ENCODE measurements around the gene RILPL2.
A peak's percentile ranks its signal among the peaks of the same experiment; 100 is the strongest.
"Not testable (repeated sequence)": the region's sequence is repeated elsewhere in the genome, so short reads cannot be mapped to it uniquely, and the experiment has no call there.

Gene RILPL2

DNA sequence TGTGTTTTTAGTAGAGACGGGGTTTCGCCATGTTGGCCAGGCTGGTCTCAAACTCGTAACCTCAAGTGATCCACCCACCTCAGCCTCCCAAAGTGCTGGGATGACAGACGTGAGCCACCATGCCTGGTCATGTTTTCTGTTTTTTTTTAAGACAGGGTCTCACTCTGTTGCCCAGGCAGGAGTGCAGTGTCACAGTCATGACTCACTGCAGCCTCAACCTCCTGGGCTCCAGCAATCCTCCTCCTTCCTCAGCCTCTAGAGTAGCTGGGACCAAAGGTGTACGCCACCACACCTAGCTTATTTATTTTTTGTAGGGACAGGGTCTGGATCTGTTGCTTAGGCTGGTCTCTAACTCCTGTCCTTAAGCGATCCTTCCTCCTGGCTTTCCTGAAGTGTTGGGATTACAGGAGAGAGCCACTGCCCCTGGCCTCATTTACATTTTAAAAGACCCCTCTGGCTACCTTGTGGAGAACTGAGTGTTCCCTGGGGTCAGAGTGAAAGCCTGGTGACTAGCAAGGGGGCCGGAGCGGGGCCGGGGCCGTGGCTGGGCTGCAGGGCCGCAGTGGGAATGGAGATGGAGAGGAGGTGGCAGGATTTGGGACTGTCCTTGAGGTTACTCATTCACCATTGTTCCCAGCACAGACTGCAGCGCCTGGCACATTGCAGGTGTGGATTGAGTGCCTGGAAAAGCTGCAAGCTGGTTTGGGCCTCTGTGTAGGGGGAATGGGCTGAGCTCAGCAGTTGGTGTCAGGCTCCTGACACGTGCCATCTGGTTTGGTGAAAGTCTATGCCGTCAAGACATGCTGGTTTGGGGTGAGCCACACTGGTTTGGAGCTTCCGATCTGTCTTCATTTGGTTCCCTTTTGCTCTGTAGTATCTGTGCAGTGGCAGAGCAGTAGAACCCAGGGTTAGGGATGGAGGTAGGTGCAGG is 34.5 kb downstream of the RILPL2 start:
- no peak for DNase-seq (ENCODE audit: low spot score)

GRCh38 chr12:123399255-123399617 is 37.2 kb downstream of the RILPL2 start:
- no peak for DNase-seq (ENCODE audit: low spot score)

DNA sequence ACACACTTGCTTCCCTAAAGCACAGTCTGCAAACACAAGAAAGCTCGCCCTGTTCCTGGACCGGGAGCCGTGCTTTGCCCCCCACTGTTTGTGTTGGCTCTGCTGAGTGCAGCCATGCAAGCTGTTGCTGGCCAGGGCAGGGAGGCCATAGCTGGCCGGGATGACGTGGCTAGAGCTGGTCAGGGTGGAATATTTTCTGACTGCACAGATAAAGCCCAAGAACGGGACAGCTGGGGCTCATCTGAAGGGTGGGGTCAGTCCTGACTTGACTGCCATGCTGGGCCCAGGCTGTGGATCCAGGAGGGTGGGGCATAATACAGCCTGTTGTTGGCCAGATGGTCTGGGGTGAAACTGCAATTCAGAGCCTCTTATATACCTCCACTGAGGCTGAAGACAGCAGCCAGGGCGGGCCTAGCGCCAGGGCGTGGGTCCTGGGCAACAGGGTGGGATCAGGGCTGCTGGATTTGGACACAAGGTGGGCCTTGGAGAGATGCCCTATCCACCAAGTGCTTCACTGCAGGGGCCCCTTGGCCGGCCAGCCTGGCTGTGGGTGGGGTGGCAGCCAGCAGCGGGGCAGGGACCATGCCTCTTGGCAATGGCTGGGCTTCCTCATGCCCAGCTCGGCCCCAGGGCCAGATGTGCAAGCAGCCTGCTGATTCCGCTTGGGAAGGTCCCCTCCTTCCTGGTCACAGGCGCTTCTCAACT is 37.8 kb downstream of the RILPL2 start:
- peak; percentile 43 for DNase-seq (ENCODE audit: low spot score)

GRCh38 chr12:123398177-123398549 is 38.3 kb downstream of the RILPL2 start:
- DNase-seq (ENCODE audit: low spot score) = no peak

- no peak for DNase-seq (ENCODE audit: low spot score)
These were observed 39.1 kb downstream of the RILPL2 start for GRCh38 chr12:123397400-123397799.

DNA sequence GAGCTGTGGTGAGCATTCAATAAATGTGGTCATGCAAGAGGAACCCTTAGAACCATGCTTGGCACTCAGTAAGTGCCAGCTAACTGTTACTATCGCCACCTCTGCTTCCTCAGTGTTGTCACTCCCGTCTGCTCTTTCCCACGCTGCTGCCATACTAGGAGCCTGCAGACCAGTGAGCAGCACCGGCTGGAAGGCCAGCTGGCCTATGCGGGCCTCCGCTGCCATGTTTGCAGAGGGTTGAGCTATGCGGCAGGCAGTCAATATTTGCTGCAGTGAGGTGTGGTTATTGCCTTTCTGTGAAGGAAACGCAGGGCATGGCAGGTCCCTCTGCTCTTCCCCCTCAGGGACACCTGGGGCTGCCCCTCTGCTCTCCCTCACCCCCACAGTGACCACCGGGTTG is 39.5 kb downstream of the RILPL2 start:
- DNase-seq (ENCODE audit: low spot score) = no peak

DNA sequence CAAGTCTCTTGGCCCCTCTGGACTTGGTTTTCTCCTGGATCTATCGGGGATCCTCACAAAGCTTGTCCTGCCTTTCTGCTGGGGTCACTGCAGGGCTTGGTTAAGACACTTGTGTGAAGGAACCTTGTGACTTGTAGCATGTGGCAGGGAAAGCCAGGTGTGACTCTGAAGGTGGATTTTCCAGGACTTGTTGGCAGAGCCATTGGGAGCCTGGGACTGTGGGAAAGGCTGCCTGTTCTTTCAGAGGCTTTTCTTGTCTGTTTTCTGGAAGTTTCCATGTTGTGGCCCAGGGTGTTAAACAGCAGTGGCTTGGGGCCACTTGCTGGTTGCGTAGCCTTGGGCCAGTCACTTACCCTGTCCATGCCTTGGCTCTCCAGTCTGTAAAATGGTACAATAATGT is 39.9 kb downstream of the RILPL2 start:
- DNase-seq (ENCODE audit: low spot score) = no peak

DNA sequence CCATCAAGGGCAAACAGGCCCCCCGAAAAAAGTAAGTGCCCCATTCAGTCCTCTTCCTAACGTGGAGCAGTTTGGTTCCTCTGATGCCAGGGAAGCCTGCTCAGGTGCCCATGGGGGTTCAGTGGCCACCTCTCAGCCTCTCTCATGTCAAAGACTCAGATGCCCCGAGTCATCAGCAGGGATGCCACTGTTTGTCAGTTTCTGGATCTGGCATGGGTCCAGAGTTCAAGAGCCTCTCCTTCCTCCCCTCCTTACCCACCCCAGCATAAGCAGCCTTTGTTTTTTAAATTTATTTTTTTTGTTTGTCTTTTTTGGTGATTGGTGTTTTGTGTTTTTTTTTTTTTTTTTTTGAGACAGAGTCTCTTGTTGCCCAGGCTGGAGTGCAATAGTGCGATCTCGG is 41.2 kb downstream of the RILPL2 start:
- DNase-seq (ENCODE audit: low spot score) = no peak

- DNase-seq (ENCODE audit: low spot score) = no peak
These were observed 42.7 kb downstream of the RILPL2 start for GRCh38 chr12:123393747-123394146.

- DNase-seq (ENCODE audit: low spot score) = no peak
These were observed 44.7 kb downstream of the RILPL2 start for GRCh38 chr12:123391546-123392343.

- peak; percentile 19 for DNase-seq (ENCODE audit: low spot score)
These were observed 45.7 kb downstream of the RILPL2 start for GRCh38 chr12:123390498-123391426.

GRCh38 chr12:123389560-123390351 is 46.7 kb downstream of the RILPL2 start:
- DNase-seq (ENCODE audit: low spot score) = peak; percentile 46

DNA sequence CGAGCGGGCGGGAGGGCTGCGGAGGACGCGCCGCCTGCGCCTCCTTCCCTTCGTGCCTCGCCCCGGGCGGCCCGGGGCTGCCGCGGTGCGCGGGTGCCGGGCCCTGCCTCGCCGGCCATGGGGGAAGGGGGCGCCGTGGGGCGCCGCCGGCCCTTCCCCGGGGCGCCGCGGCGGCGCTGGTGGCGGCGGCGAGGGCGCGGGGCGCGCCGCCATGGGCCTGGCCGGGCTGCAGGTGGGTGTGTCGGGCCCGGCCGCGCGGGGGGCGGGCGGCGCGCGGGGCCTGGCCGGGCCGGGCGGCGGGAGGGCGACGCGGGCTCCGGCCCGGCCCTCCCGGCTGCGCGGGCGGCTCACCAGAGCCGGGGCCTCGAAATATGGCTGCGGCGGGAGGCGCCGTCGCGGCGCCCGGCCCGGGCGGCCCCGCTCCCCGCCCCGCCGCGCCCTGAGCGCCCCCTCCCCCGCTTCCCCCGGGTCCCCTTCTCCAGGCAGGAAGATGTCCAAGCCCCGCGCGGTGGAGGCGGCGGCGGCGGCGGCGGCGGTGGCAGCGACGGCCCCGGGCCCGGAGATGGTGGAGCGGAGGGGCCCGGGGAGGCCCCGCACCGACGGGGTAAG is 47.4 kb downstream of the RILPL2 start:
- no peak for DNase-seq (ENCODE audit: low spot score)

DNA sequence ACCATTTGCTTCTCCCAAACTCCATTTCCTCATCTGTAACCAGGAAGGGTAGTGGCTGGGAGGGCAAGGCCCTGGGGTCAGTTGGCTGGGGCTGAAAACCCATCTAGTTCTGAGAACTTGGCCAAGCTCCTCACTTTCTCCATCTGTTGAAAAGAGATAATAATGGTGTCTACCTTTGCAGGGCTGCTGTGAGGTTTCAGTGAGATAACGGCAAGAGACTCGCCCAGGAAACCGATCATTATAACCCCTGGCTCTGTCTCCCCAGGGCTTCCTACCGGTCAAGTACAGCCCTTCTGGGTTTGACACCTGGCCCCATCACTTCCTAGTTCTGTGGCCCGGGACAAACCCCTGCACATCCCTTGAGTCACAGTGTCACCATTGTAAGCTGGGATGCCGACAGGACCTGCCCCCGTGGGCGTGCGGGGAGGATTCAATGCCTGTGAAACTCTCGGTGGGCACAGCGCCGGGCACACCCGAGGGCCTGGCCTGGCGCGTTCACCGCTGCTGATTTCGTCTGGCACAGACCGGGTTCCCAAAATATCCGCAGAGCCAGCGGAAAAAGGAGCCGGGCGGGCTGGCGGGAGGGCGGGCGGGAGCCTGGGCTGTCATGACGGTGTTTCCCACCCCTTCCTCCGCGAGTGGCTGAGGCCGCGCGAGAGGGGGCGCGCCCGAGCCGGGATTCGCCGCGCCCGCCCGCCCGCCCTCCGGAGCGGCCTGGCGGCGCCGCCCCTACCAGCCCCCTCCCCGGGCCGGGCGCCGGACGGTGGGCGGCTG is 48.1 kb downstream of the RILPL2 start:
- peak; percentile 82 for DNase-seq (ENCODE audit: low spot score)

DNA sequence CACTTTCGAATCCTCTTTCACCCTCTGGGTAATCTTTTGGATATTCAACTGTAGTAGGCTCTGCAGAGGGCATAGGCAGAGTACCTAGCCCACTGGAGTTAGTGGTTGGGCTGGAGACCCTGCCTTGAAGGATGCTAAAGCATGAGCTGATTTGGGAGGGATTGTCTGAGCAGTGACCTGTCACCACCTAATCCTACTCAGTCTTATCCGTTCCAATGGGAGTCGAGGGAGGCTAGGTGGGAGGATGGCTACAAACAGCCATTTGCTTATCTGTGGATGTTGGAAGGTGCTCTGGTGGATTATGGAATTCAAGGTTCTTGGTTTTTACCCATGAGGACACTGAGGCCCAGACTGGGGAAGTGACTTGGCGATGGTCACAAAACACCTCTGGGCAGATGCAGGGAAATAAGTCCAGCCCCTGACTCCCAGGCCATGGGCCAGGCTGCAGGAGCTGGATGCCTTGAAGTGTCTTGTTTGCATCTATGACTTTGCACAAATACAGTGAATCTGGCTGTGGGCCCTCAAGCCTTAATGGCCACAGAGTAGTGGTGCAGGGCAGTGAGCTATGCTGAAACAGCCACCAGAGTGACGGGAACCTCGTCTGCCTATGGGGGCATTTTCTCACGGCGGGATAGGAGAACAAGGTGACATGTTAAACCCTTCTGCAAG is 48.8 kb downstream of the RILPL2 start:
- no peak for DNase-seq (ENCODE audit: low spot score)

DNA sequence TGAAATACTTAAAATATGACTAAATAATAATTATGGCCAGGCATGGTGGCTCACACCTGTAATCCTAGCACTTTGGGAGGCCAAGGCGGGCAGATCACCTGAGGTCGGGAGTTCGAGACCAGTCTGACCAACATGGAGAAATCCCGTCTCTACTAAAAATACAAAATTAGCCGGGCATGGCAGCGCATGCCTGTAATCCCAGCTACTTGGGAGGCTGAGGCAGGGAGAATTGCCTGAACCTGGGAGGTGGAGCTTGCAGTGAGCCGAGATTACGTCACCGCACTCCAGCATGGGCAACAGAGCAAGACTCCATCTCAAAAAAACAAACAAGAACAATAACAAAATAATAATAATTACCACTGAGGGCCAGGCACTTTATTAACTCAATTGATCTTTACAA is 50.9 kb downstream of the RILPL2 start:
- DNase-seq (ENCODE audit: low spot score) = not testable (repeated sequence)

DNA sequence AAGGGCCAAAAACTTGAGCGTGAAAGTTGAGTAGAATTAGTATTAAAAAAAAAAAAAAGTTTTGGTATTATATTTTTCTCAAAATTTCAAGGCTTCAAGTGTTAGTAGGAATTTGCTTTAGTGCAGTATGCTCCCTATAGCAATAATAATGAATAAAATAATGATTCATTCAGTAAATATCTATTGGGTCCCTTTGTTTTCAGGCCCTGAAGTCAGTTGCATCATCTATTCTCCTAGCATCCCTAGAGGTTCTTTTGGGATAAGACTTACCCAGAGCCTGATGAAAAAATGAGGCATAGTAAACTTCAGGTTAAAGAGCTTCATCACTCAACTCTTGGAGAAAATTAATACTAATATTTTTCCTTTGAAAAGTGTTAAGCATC is 51.5 kb downstream of the RILPL2 start:
- DNase-seq (ENCODE audit: low spot score) = peak; percentile 57

DNA sequence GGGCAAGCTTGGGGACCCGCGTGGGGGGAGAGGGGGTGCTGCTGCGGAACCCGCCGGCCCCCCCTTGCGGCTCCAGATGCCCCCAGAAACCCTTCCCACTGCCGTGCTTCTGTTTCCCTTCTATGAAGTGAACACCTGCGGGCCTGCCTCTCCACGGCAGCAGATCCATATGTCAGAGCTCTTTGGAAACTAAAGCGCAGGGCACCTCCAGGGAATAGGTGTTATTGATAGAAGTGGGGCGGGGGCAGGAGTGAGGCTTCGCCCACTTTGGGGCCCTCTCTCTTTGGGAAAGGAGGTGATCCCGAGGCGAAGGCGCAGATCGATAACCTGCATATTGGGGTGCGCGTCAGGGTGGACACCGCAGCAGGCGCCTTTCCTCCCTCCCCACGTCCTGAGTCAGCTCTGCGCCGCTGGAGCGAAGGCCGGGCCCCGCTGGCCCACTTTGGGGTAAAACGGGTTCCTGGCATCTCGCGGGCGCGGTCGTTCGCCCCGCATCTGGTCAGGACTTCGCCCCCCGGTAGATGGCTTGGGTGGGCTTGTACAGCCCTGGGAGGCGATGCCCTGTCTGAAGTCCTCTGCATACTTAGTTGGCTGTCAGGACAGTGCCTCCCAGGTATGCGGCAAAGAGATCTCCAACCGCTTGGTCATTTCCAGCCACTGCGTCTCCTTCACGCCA is 52.0 kb downstream of the RILPL2 start:
- peak; percentile 58 for DNase-seq (ENCODE audit: low spot score)
